Measurements from ENCODE around the gene NDUFB10. TPM values are rescaled to one million over a fixed set of nuclear protein-coding genes. Genes with fewer than 3 reads are reported as not detected.
A peak's percentile ranks its signal among the peaks of the same experiment; 100 is the strongest.

The NDUFB10 gene
- total RNA-seq, 1 experiment from 2014 or later, result 190 TPM

- Histone ChIP-seq H2AFZ (no peak overlapping the region), H3K4me3 (no peak overlapping the region), H3K9me2 (ENCODE audit: insufficient read depth) (no peaks in the 10 kb centered on the region), H3K79me2 (ENCODE audit: low read depth) (no peaks in the 10 kb centered on the region), H3K4me2 (no peak overlapping the region), H3F3A (ENCODE audit: insufficient read depth, low read depth) (peaks cover 3% of the 10 kb centered on the region; the same call in 1 of the 2 replicates), H3K36me3 (ENCODE audit: low read depth) (no peaks in the 10 kb centered on the region), H4K20me1 (ENCODE audit: insufficient read depth) (no peaks in the 10 kb centered on the region), H3K27ac (no peak overlapping the region), H3K4me1 (replicated peaks; ENCODE audit: insufficient read depth) (peaks cover 34% of the 10 kb centered on the region), H3K27me3 (ENCODE audit: insufficient read depth, low read depth) (0 out of 2 replicates have a peak, but pooled peaks cover 1% of the 10 kb centered on the region), H3K9me3 (ENCODE audit: insufficient read depth, low read depth) (no peaks in the 10 kb centered on the region)
- ChIA-PET CTCF (no interaction called here), POLR2A (ENCODE audit: unreplicated experiment) (no interaction called here)
- TF ChIP-seq CTCF (conservative IDR thresholded peaks at IDR 0.05), result no peak
- no peak for TF ChIP-seq EZH2 (IDR thresholded peaks at IDR 0.05; ENCODE audit: low read depth)
- no peak for DNase-seq
- no TSS peak for BruUV-seq (replicated peaks)
- intact Hi-C loops (cut with micrococcal nuclease; ENCODE audit: unreplicated experiment), result loop anchor here (5.0 kb wide), 1 partner anchor 39 kb away; the partner anchor contains the start of gene MEIOB
Measured at GRCh38 chr16:1911467-1912214, 47.7 kb upstream of the NDUFB10 start.

DNA sequence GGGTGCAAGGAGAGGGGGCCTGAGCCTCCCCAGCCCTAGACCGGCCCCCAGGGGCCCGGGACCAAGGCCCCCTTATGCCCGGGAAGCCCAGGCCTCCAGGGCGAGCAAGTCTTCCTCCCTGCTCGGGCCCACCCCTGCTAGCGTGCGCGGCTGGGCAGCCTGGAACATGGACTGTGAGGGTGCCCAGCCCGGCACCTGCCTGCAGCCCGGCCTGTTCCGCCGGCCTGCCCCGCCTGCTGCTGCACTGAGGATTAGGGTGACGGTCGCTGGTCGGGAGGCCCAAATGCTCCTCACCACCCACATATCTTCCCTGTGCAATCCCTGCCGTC is 47.2 kb upstream of the NDUFB10 start:
- no peak for TF ChIP-seq CTCF (conservative IDR thresholded peaks at IDR 0.05)
- TF ChIP-seq EZH2 (IDR thresholded peaks at IDR 0.05; ENCODE audit: low read depth), result no peak
- BruUV-seq (replicated peaks), result no TSS peak
- CTCF ChIA-PET, result no interaction called here
- Histone ChIP-seq H3K27me3 (ENCODE audit: insufficient read depth, low read depth) (0 out of 2 replicates have a peak, but pooled peaks cover 5% of the 10 kb centered on the region), H2AFZ (no peak overlapping the region), H4K20me1 (ENCODE audit: insufficient read depth) (no peaks in the 10 kb centered on the region), H3K4me1 (replicated peaks; ENCODE audit: insufficient read depth) (peaks cover 34% of the 10 kb centered on the region), H3K4me2 (no peak overlapping the region), H3K27ac (no peak overlapping the region), H3F3A (ENCODE audit: insufficient read depth, low read depth) (peaks cover 3% of the 10 kb centered on the region; the same call in 1 of the 2 replicates), H3K79me2 (ENCODE audit: low read depth) (no peaks in the 10 kb centered on the region), H3K4me3 (no peak overlapping the region), H3K36me3 (ENCODE audit: low read depth) (no peaks in the 10 kb centered on the region), H3K9me3 (ENCODE audit: insufficient read depth, low read depth) (no peaks in the 10 kb centered on the region), H3K9me2 (ENCODE audit: insufficient read depth) (no peaks in the 10 kb centered on the region)
- no peak for DNase-seq
- intact Hi-C loops (cut with micrococcal nuclease; ENCODE audit: unreplicated experiment), result loop anchor here (5.0 kb wide), 1 partner anchor 40 kb away; the partner anchor contains the start of gene MEIOB
- POLR2A ChIA-PET (ENCODE audit: unreplicated experiment), result no interaction called here

DNA sequence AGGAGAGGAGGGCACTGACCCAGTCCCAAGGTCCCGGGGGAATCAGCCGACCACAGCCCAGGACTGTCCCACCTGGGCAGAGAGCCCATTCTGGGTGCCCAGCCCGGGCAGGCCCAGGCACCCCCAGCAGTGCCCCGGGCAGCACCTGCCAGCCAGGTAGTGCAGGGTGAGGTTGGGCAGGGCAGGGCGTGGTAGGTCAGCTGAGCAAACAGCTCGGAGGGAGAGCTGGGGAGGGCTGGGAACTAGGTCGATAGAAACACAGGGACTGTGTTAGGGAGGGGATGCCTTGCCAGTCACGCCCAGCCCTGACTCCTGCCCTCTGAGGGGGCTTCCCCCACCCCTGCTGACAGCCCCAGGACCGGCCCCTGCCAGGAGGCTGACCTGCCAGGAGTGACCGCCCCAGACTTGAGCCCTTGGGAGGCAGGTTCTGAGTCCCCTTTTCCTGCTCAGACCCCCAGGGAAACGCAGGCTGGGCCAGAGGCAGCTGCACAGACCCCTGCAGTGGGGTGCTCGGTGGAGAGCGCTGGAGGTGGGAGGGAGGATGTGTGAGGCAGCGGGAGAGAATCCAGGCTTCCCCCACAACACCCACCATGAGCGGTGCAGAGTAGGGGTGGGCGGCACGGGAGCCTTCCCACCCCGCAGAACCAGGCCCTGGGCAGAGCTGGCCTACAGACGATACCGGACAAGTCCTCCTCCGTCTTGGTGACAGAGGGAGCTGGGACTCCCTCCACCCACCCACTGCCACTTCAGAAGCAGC is 45.8 kb upstream of the NDUFB10 start:
- Histone ChIP-seq H3K79me2 (ENCODE audit: low read depth) (no peaks in the 10 kb centered on the region), H3K27me3 (ENCODE audit: insufficient read depth, low read depth) (0 out of 2 replicates have a peak, but pooled peaks cover 5% of the 10 kb centered on the region), H3K4me3 (no peak overlapping the region), H3K36me3 (ENCODE audit: low read depth) (no peaks in the 10 kb centered on the region), H3K4me1 (replicated peaks; ENCODE audit: insufficient read depth) (peaks cover 34% of the 10 kb centered on the region), H3F3A (ENCODE audit: insufficient read depth, low read depth) (peaks cover 3% of the 10 kb centered on the region; the same call in 1 of the 2 replicates), H3K9me3 (ENCODE audit: insufficient read depth, low read depth) (no peaks in the 10 kb centered on the region), H3K4me2 (peak overlapping the region; percentile 34), H2AFZ (no peak overlapping the region), H3K27ac (no peak overlapping the region), H3K9me2 (ENCODE audit: insufficient read depth) (no peaks in the 10 kb centered on the region), H4K20me1 (ENCODE audit: insufficient read depth) (no peaks in the 10 kb centered on the region)
- peak; percentile 72 to 80 for DNase-seq
- intact Hi-C loops (cut with micrococcal nuclease; ENCODE audit: unreplicated experiment), result loop anchor here (5.0 kb wide), 1 partner anchor 41 kb away; the partner anchor contains the start of gene MEIOB
- BruUV-seq (replicated peaks), result no TSS peak
- CTCF ChIA-PET, result no interaction called here
- no peak for TF ChIP-seq CTCF (conservative IDR thresholded peaks at IDR 0.05)
- TF ChIP-seq EZH2 (IDR thresholded peaks at IDR 0.05; ENCODE audit: low read depth), result no peak
- POLR2A ChIA-PET (ENCODE audit: unreplicated experiment), result interaction anchor here (0.6 kb wide), 1 partner anchor 12 kb away, joined by 4 read pairs; no protein-coding TSS in a partner anchor
